ENCODE data around the gene IGSF21. TPM values are rescaled to one million over a fixed set of nuclear protein-coding genes. Genes with fewer than 3 reads are reported as not detected.

IGSF21 gene
- total RNA-seq, 5 donors from 2014 or later (not counting 1 experiment from before 2014, with no cell fraction given) = not detected

DNA sequence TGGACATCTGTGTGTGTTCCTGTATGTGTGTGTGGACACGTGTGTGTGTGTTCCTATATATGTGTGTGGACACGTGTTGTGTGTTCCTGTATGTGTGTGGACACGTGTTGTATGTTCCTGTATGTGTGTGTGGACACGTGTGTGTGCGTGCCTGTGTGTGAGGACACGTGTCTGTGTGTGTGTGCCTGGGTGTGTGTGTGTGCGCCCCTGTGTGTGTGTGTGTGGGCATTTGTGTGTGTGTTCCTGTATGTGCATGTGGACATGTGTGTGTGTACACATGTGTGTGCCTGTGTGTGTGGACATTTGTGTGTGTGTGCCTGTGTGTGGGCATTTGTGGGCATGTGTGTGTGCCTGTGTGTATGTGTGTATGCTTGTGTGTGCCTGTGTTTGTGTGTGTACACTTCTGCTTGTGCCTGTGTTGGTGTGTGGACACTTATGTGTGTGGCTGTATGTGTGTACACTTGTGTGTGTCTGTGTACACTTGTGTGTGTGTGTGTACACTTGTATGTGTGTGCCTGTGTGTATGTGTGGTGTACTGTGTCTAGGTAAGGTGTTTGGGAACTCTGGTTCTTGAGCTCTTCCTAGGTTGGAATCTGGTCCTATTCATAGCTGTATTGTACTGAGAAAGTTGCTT, 3.7 kb upstream of the IGSF21 start:
- peaks cover 13 to 51% of the 10 kb centered on the region in 2 experiments for H3K27me3 ChIP-seq (replicated peaks in 1 of 2; ENCODE audit: control insufficient read depth in 2 of 2, extremely low read depth in 1 of 2, insufficient read depth in 2 of 2, low read length in 1 of 2)
- H3K9me3 Mint-ChIP-seq = no peaks in the 10 kb centered on the region
- no peak overlapping the region for H3K4me3 Mint-ChIP-seq
- H3K9me3 ChIP-seq = no peaks in the 10 kb centered on the region
- DNase-seq (no peak), ATAC-seq (replicated peaks in 1 of 4) (no peak)
- no peak overlapping the region for H3K4me3 ChIP-seq (ENCODE audit: control insufficient read depth in 1 of 2, extremely low read depth in 1 of 2, low read length in 1 of 2)
- no peaks in the 10 kb centered on the region for H3K36me3 Mint-ChIP-seq
- POLR2A ChIA-PET = no interaction called here
- H3K27me3 Mint-ChIP-seq = peaks cover 54 to 55% of the 10 kb centered on the region in 2 donors
- CTCF ChIA-PET = no interaction called here
- H3K4me1 ChIP-seq (ENCODE audit: control insufficient read depth in 1 of 2, extremely low read depth in 1 of 2, insufficient read depth in 2 of 2, low read length in 2 of 2) = no peaks in the 10 kb centered on the region
- H3K36me3 ChIP-seq (ENCODE audit: control insufficient read depth in 2 of 2, extremely low read depth in 1 of 2, insufficient read depth in 1 of 2, low read length in 1 of 2) = no peaks in the 10 kb centered on the region
- no peak overlapping the region for H3K27ac ChIP-seq (ENCODE audit: low read length)
- H3K27ac Mint-ChIP-seq = no peak overlapping the region
- WGBS (ENCODE audit: insufficient coverage) = 70% methylated on average over 7 of the region's 7 CpGs
- H3K4me1 Mint-ChIP-seq = peaks cover 3 to 8% (median 5%) of the 10 kb centered on the region in 3 donors

DNA sequence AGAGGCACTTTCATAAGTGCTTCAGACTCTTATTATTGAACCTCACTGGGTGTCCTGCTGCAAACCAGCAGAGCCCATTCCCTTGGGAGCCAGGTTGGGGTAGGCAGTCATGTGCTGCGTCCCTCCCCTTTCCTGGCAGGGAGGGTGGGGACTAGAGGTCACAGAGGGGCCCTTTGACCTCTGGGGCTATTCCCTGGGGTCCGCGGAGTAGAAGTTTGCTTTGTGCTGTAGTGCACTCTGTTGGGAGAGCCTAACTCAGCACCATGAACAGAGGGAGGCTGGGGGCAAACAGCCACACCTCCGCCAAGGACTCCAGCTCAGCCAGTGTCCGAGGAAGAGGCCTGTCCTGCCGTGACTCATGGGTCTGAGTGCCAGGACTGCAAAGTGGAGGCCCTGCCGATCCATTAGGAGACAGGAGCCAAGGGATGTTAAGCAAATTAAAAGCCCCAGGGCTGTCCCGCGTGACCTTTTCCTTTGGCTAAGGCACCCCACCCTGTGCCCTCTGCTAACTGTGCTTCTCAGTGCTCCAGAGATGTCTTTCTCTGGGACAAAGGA, 3.0 kb upstream of the IGSF21 start:
- no peak overlapping the region for H3K4me3 ChIP-seq (ENCODE audit: control insufficient read depth in 1 of 2, extremely low read depth in 1 of 2, low read length in 1 of 2)
- ATAC-seq (replicated peaks in 1 of 4) = no peak
- H3K9me3 ChIP-seq = no peaks in the 10 kb centered on the region
- no peak overlapping the region for H3K27ac ChIP-seq (ENCODE audit: low read length)
- Mint-ChIP-seq H3K27me3 (peaks cover 51 to 57% of the 10 kb centered on the region in 2 donors), H3K27ac (no peak overlapping the region), H3K4me1 (peaks cover 3 to 8% (median 5%) of the 10 kb centered on the region in 3 donors), H3K9me3 (no peaks in the 10 kb centered on the region), H3K4me3 (no peak overlapping the region), H3K36me3 (no peaks in the 10 kb centered on the region)
- WGBS (ENCODE audit: insufficient coverage) = 67% methylated on average over 6 of the region's 9 CpGs
- CTCF ChIA-PET = no interaction called here
- no peaks in the 10 kb centered on the region for H3K4me1 ChIP-seq (ENCODE audit: control insufficient read depth in 1 of 2, extremely low read depth in 1 of 2, insufficient read depth in 2 of 2, low read length in 2 of 2)
- H3K36me3 ChIP-seq (ENCODE audit: control insufficient read depth in 2 of 2, extremely low read depth in 1 of 2, insufficient read depth in 1 of 2, low read length in 1 of 2) = no peaks in the 10 kb centered on the region
- H3K27me3 ChIP-seq (replicated peaks in 1 of 2; ENCODE audit: control insufficient read depth in 2 of 2, extremely low read depth in 1 of 2, insufficient read depth in 2 of 2, low read length in 1 of 2) = peaks cover 17 to 58% of the 10 kb centered on the region in 2 experiments
- POLR2A ChIA-PET = no interaction called here
- no peak for DNase-seq

DNA sequence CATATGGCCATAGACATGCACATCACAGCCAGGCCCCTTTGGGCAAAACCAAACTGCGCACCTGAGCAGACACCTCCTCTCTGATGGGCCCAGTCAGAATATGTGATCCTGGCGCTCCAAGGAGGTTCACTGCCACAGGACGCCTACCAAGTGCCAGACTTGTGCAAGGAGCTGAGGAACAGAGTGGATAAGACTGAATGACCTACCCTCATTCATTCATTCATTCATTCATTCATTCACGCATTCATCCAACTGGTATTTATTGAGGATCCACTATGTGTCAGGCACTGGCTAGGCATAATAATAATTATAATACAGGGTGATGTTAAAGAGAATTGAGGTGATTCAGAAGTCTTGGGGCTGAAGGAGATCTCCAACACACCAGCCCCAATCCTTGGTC, 2.4 kb upstream of the IGSF21 start:
- Histone ChIP-seq H3K27me3 (replicated peaks in 1 of 2; ENCODE audit: control insufficient read depth in 2 of 2, extremely low read depth in 1 of 2, insufficient read depth in 2 of 2, low read length in 1 of 2) (peaks cover 17 to 61% of the 10 kb centered on the region in 2 experiments), H3K9me3 (no peaks in the 10 kb centered on the region), H3K4me3 (ENCODE audit: control insufficient read depth in 1 of 2, extremely low read depth in 1 of 2, low read length in 1 of 2) (no peak overlapping the region), H3K27ac (ENCODE audit: low read length) (no peak overlapping the region), H3K36me3 (ENCODE audit: control insufficient read depth in 2 of 2, extremely low read depth in 1 of 2, insufficient read depth in 1 of 2, low read length in 1 of 2) (no peaks in the 10 kb centered on the region), H3K4me1 (ENCODE audit: control insufficient read depth in 1 of 2, extremely low read depth in 1 of 2, insufficient read depth in 2 of 2, low read length in 2 of 2) (peaks cover 0 to 4% of the 10 kb centered on the region in 2 experiments)
- Mint-ChIP-seq H3K4me3 (no peak overlapping the region), H3K9me3 (no peaks in the 10 kb centered on the region), H3K36me3 (no peaks in the 10 kb centered on the region), H3K27ac (no peak overlapping the region), H3K4me1 (peaks cover 5 to 11% (median 8%) of the 10 kb centered on the region in 3 donors), H3K27me3 (peaks cover 54 to 62% of the 10 kb centered on the region in 2 donors)
- POLR2A ChIA-PET = no interaction called here
- no peak for DNase-seq
- WGBS (ENCODE audit: insufficient coverage) = 100% methylated on average over 1 of the region's 4 CpGs
- no peak for ATAC-seq (replicated peaks in 1 of 4)
- CTCF ChIA-PET = no interaction called here

DNA sequence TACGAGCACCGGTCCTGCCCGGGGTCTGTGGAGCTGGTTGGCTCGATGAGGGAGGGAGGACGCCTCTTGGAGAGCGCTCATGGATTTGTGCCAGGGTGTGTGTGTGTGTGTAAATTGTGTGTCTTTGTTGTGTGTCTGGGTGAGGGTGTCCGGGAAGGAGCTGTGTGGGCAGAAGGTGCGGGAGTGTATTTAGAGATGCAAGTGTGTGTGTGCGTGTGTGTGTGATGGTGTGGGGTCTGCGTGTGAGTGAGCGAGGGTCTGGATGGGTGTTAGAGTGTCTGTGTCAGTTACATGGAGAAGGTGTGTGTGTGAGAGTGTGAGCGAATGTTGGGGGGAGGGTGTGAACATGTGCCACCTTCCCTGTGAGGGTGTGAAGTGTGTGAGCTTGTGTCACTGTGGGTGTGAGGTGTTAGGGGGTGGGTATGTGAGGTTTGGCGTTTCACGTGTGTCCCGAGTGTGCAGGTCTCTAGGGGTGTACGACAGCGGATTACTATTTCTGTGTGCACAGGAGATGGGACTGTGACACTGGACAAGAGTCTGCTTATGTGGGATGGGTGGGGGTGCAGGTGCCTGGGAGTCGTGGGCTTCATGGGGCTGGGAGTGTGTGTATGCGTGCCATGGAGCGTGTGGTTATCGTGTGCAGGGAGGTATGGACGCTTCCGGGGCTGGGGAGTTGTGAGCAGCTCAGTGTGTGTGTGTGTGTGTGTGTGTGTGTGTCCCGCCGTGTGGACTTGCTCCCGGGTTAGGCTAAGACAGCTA, 880 bp downstream of the IGSF21 start:
- ATAC-seq (replicated peaks in 1 of 4) (no peak), DNase-seq (no peak)
- 8% methylated on average over 23 of the region's 26 CpGs for WGBS (ENCODE audit: insufficient coverage)
- peaks cover 24 to 81% of the 10 kb centered on the region in 2 experiments for H3K27me3 ChIP-seq (replicated peaks in 1 of 2; ENCODE audit: control insufficient read depth in 2 of 2, extremely low read depth in 1 of 2, insufficient read depth in 2 of 2, low read length in 1 of 2)
- POLR2A ChIA-PET = no interaction called here
- no peak overlapping the region for H3K27ac ChIP-seq (ENCODE audit: low read length)
- Mint-ChIP-seq H3K27ac (no peak overlapping the region), H3K4me1 (peaks cover 10 to 19% (median 15%) of the 10 kb centered on the region in 3 donors), H3K9me3 (no peaks in the 10 kb centered on the region), H3K4me3 (peak overlapping the region in 1 of 3 donors; percentile 12), H3K36me3 (no peaks in the 10 kb centered on the region), H3K27me3 (peaks cover 55 to 75% of the 10 kb centered on the region in 2 donors)
- H3K9me3 ChIP-seq = no peaks in the 10 kb centered on the region
- CTCF ChIA-PET = no interaction called here
- peaks cover 0 to 13% of the 10 kb centered on the region in 2 experiments for H3K4me1 ChIP-seq (ENCODE audit: control insufficient read depth in 1 of 2, extremely low read depth in 1 of 2, insufficient read depth in 2 of 2, low read length in 2 of 2)
- no peak overlapping the region for H3K4me3 ChIP-seq (ENCODE audit: control insufficient read depth in 1 of 2, extremely low read depth in 1 of 2, low read length in 1 of 2)
- no peaks in the 10 kb centered on the region for H3K36me3 ChIP-seq (ENCODE audit: control insufficient read depth in 2 of 2, extremely low read depth in 1 of 2, insufficient read depth in 1 of 2, low read length in 1 of 2)

DNA sequence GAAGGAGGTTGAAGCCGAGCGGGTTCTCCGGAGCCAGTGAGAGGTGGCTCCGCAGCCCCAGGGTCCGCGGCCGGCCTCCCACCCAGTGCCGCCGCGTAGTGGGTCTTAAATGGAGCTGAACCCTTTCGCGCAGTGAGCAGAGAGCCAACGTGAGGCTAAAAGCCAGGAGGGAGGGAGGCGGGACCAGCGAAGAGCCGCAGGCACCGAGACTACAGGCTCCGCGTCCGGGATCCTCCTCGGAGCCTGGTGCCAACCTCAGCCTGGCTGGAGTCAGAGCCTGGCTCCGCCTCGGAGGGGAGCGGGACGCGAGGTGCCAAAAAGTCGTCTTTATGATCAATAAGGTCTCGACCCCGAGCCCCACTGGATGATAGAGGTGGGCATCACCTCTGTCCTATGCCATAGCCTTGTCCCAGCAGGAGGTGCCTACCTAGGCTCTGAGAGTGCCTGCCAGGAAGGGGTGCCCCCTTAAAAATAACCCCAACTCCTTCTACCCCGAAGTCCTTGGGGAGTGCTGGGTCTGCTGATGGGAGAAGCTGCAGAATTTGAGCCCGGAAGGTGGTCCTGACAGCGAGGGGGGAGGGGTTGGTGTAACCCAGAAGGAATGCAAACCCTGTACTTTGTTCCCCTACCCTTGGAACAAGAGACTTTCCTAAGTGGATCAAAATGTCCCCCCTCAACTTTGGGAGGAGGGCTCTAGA, 1.6 kb downstream of the IGSF21 start:
- Mint-ChIP-seq H3K36me3 (no peaks in the 10 kb centered on the region), H3K4me1 (peaks cover 10 to 19% (median 15%) of the 10 kb centered on the region in 3 donors), H3K4me3 (peak overlapping the region in 1 of 3 donors; percentile 52), H3K9me3 (no peaks in the 10 kb centered on the region), H3K27ac (no peak overlapping the region), H3K27me3 (peaks cover 55 to 75% of the 10 kb centered on the region in 2 donors)
- CTCF ChIA-PET = no interaction called here
- no peak overlapping the region for H3K27ac ChIP-seq (ENCODE audit: low read length)
- no peaks in the 10 kb centered on the region for H3K36me3 ChIP-seq (ENCODE audit: control insufficient read depth in 2 of 2, extremely low read depth in 1 of 2, insufficient read depth in 1 of 2, low read length in 1 of 2)
- H3K27me3 ChIP-seq (replicated peaks in 1 of 2; ENCODE audit: control insufficient read depth in 2 of 2, extremely low read depth in 1 of 2, insufficient read depth in 2 of 2, low read length in 1 of 2) = peaks cover 24 to 77% of the 10 kb centered on the region in 2 experiments
- H3K4me1 ChIP-seq (ENCODE audit: control insufficient read depth in 1 of 2, extremely low read depth in 1 of 2, insufficient read depth in 2 of 2, low read length in 2 of 2) = peaks cover 0 to 13% of the 10 kb centered on the region in 2 experiments
- WGBS (ENCODE audit: insufficient coverage) = 12% methylated on average over 22 of the region's 32 CpGs
- DNase-seq = no peak
- no peak overlapping the region for H3K4me3 ChIP-seq (ENCODE audit: control insufficient read depth in 1 of 2, extremely low read depth in 1 of 2, low read length in 1 of 2)
- POLR2A ChIA-PET = no interaction called here
- no peak for ATAC-seq (replicated peaks in 1 of 4)
- H3K9me3 ChIP-seq = no peaks in the 10 kb centered on the region

Data from T-cell (primary cell).